HG03135 (cell line): ENCODE measurements around the gene CATSPERZ.

ENCODE experiments used
- ATAC-seq: cut with Tn5 transposase; IDR thresholded peaks from one replicate; pipeline ENCODE4 v1.9.1; 2021; ENCODE audit warnings: mild to moderate bottlenecking, moderate library complexity; ENCODE audit not compliant: unreplicated experiment

Gene CATSPERZ

GRCh38 chr11:64339754-64340408, 39.7 kb downstream of the CATSPERZ start, which contains the start of gene CCDC88B:
CCDC88B (plus strand) TSS chr11:64340204; CDS start chr11:64340267, 63 bp downstream.
- peak; percentile 48 for ATAC-seq

GRCh38 chr11:64340671-64341335, 40.6 kb downstream of the CATSPERZ start:
- peak; percentile 29 for ATAC-seq

DNA sequence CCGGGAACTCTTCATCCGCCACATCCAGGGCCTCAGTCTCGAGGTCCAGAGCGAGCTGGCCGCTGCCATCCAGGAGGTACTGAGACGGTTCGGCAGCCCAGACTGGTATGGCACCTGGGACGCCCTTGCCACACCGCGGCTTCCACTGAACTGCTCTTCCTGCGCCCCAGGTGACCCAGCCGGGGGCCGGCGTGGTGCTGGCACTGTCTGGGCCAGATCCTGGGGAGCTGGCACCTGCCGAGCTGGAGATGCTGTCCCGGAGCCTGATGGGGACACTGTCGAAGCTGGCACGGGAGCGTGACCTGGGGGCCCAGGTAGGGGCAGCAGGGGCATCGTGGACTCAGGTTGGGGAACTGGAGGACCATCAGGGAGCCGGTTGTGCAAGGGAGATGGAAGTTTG, 41.3 kb downstream of the CATSPERZ start:
- no peak for ATAC-seq

GRCh38 chr11:64341851-64342791, 42.0 kb downstream of the CATSPERZ start:
- peak; percentile 43 for ATAC-seq

DNA sequence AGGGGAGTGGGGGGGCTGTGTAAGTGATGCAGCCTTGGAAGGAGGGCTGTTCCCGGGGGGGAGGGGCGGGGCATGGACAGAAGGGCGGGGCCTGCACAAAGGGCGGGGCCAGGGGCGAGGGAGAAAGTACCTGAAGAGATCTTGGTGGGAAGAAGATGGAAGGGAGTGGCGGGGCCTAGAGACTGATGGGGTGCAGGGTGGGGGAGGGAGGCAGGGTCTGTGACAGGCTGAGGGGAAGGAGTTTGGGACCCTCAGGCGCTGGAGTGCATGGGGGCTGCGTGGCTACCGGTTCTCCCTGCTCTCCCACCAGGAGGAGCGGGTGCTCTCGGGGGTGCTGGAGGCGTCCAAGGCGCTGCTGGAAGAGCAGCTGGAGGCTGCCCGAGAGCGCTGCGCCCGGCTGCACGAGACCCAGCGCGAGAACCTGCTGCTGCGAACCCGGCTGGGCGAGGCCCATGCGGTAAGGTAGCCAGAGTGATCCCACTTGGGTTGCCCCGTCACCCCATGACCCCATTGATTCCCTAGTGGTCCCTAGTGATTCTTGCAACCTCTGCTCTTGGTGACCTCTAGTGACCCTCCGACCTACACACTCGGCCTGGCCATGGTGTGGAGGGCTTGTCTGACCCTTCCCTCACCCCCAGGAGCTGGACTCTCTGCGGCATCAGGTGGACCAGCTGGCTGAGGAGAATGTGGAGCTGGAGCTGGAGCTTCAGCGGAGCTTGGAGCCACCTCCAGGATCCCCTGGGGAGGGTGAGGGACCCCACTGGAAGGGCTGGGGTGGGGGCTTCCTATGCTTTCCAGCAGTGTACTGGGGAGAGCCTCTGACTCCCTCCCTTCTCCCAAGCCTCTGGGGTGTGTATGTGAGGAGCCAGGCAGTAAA, 42.9 kb downstream of the CATSPERZ start:
- ATAC-seq: no peak

- ATAC-seq: no peak
Measured at GRCh38 chr11:64343767-64344559, 43.8 kb downstream of the CATSPERZ start.

GRCh38 chr11:64344787-64345186, 44.6 kb downstream of the CATSPERZ start:
- no peak for ATAC-seq

- ATAC-seq: no peak
Measured at GRCh38 chr11:64347193-64347867, 47.2 kb downstream of the CATSPERZ start.

DNA sequence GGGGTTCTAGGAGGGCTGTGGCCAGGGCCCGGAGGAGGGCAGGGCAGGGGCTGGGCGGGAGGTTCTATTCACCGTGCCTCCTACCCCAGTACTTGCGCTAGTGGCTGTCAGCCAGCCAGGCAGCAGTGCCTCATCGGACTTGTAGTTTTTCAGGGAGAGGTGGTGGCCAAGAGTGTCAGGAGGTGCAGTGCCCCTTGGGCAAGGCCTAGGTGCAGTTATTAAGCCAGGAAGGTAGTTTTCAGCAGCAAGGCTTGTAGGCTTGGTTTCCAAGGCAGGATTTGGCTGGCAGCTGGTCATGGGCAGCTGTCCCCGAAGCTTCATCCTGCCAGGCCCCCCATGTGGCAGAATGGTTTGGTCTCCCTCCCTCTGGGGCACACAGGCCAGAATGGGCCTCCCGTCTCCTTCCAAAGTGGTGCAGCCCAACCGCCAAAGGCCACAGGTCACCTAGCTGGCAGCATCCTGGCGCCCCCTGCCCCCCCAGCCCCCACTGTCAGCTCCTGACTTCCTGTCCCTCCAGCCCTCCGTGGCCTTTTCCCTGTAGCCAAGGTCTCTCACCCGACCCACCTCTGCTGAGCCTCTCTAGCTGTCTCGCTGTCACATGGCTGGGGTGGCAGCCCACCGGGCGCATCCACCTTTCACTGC, 48.3 kb downstream of the CATSPERZ start:
- ATAC-seq: no peak

DNA sequence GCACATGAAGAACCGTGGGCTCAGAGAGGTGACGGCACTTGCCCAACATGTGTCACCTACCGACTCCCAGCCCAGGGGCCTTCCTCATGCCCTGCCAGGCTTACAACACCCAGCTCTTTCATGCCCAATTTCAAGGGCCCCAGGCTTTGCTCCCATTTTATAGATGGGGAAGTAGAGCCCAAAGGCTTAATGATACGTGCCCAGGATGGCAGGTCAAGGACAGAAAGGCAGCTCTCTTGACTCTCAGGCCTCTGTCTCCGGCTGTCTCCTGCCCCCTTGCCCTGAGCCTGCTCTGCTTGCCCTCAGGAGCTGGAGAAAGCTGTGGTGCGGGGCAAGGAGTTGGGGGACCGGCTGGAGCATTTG, 48.8 kb downstream of the CATSPERZ start:
- no peak for ATAC-seq

DNA sequence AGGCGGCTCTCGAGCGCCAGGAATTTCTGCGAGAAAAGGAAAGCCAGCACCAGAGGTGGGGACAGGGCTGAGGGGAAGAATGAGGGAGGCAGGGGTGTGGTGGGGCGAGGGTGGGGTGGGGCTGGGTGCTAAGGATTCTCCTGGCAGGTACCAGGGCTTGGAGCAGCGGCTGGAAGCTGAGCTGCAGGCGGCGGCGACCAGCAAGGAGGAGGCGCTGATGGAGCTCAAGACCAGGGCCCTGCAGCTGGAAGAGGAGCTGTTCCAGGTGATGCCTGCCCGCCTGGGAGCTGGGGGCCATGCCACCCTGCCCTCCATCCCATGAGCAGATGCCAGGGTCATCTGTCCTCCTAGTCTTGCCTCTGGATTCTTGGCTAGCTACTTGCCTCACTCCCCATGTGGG, 49.2 kb downstream of the CATSPERZ start:
- ATAC-seq: no peak

- ATAC-seq: no peak
Measured at GRCh38 chr11:64351136-64351631, 51.0 kb downstream of the CATSPERZ start.

- no peak for ATAC-seq
Measured at GRCh38 chr11:64352099-64352994, 52.2 kb downstream of the CATSPERZ start.

DNA sequence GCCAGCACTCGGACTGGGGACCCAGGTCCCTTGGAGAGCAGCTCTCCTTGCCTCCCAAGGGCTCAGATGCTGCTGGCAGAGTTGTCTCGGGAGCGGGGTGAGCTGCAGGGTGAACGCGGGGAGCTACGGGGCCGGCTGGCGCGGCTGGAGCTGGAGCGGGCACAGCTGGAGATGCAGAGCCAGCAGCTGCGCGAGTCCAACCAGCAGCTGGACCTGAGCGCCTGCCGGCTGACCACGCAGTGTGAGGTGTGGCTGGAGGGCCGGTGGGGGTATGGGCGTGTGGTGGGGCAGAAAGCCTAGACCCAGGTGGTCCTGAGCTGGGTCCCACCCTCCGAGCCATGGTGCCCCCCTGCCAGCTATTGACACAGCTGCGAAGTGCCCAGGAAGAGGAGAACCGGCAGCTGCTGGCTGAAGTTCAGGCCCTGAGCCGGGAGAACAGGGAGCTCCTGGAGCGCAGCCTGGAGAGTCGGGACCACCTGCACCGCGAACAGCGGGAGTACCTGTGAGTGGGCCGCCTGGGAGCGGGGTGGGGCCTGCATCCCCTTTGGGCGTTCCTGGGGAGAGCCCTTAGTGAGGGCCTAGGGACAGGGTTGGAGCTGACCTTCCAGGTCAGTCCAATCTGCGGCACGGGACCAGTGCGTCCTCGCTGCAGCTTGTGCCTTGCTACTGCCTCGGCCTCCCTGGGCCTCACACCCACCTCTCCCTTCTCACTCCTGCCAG, 53.0 kb downstream of the CATSPERZ start:
- ATAC-seq: no peak

DNA sequence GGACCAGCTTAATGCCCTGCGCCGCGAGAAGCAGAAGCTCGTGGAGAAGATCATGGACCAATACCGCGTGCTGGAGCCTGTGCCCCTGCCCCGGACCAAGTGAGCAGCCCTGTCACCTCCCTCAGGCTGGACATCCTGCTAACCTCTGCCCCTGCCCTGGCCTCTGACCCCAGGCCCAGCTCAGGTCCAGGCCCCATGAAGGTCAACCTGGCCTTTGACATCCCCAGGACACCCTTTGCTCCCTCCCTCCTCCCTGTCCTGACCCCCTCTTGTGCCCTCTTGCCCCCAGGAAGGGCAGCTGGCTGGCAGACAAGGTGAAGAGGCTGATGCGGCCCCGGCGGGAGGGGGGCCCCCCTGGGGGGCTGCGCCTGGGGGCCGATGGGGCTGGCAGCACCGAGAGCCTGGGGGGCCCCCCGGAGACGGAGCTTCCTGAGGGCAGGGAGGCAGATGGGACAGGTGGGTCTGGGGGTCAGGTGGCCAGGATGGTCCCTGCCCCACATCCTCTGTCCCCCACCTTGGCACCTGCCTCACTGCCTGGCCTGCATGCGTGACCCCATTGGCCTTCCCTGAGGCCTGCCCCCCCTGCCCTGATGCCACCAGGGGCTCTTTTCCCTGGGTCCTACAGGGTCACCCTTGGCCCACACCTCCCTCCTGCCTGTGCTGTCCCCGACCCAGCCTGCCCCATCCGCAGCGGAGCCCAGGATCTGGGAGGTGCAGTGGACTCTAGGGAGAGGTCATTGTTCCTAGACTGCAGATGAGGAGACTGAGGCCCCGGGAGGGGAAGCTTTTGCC, 53.8 kb downstream of the CATSPERZ start:
- no peak for ATAC-seq
